HepG2 (cell line): ENCODE results near the gene CAMSAP3. TPM values are rescaled to one million over a fixed set of nuclear protein-coding genes. Genes with fewer than 3 reads are reported as not detected.

Source experiments
- ATAC-seq: fragments of 200-7000 bp; cut with Tn5 transposase; 3 replicates; pipeline ENCODE4 v1.9.1; 2020; ENCODE audit warnings: mild to moderate bottlenecking, moderate library complexity
- BruUV-seq: library from RNA; stranded (reverse); fragments of 400-500 nt; replicated peaks from 2 replicates; lab custom pipeline; 2021; lab: Mats Ljungman, UMichigan
- CTCF ChIA-PET: fragments of 300-600 bp; formaldehyde crosslinking; extraction: SDS; loops from one replicate; lab custom pipeline; 2021; ENCODE audit warnings: low total read pairs, inconsistent platforms, low intra/inter-chr PET ratio; lab: Yijun Ruan, JAX
- POLR2A ChIA-PET: fragments of 350-600 bp; sonication (Branson Sonifier 250); formaldehyde crosslinking; loops from one replicate; lab custom pipeline; 2020; ENCODE audit warnings: antibody characterized with exemption, inconsistent platforms; lab: Yijun Ruan, JAX
- DNase-seq: peaks from one replicate; pipeline ENCODE4 v3.0.0-alpha.2; 2015; ENCODE audit warnings: low spot score
- FAIRE-seq: peaks from 3 replicates; lab custom pipeline; 2011; peaks lifted over from hg19 to GRCh38; lab: Jason Lieb, UNC
- H2AFZ ChIP-seq: one replicate; pipeline ENCODE4 v1.6.1; 2011; ENCODE audit warnings: low read length, inconsistent platforms
- H3K27ac ChIP-seq: fragments of 300-600 bp; 3 replicates; pipeline ENCODE4 v1.8.0; 2011; ENCODE audit warnings: mixed run types, mild to moderate bottlenecking, mixed read lengths, low read length, inconsistent platforms; ENCODE audit not compliant: insufficient read depth; ENCODE audit errors: extremely low read length
- H3K27me3 ChIP-seq, 2 experiments: fragments of 200-600 bp in 1 of 2; 2 replicates in 1 of 2; 3 replicates in 1 of 2; pipeline versions ENCODE4 v1.6.0 to v1.8.0; 2011; ENCODE audit warnings: low read length in 2 of 2, mild to moderate bottlenecking in 2 of 2, moderate library complexity in 2 of 2, inconsistent platforms in 1 of 2; ENCODE audit not compliant: insufficient read depth in 2 of 2, control insufficient read depth in 1 of 2
- H3K36me3 ChIP-seq, 2 experiments: fragments of 200-600 bp in 1 of 2; replicated peaks in 1 of 2; 2 replicates in 1 of 2; 3 replicates in 1 of 2; pipeline versions ENCODE4 v1.5.1 to v1.8.0; 2011; ENCODE audit warnings: low read length in 2 of 2, inconsistent platforms in 1 of 2; ENCODE audit not compliant: insufficient read depth in 2 of 2, control insufficient read depth in 1 of 2
- H3K4me1 ChIP-seq: 2 replicates; pipeline ENCODE4 v1.5.1; 2012; ENCODE audit warnings: low read length, inconsistent platforms; ENCODE audit not compliant: insufficient read depth
- H3K4me2 ChIP-seq: 2 replicates; pipeline ENCODE4 v1.6.0; 2011; ENCODE audit warnings: low read depth, low read length, inconsistent platforms
- H3K4me3 ChIP-seq, 3 experiments: fragments of 200-600 bp in 1 of 3; sonication (generic), shearing (Covaris generic) in 1 of 3; replicated peaks in 1 of 3; 2 replicates each; pipeline ENCODE4 v1.5.1; 2011 to 2016; ENCODE audit warnings: low read length in 3 of 3, inconsistent platforms in 2 of 3, low read depth in 2 of 3, mild to moderate bottlenecking in 2 of 3, control low read depth in 1 of 3, mixed read lengths in 1 of 3; ENCODE audit not compliant: insufficient read depth in 1 of 3
- H3K79me2 ChIP-seq: one replicate; pipeline ENCODE4 v1.6.1; 2011; ENCODE audit warnings: low read length, inconsistent platforms; ENCODE audit not compliant: insufficient read depth
- H3K9ac ChIP-seq: 2 replicates; pipeline ENCODE4 v1.6.0; 2011; ENCODE audit warnings: mild to moderate bottlenecking, low read depth, low read length, inconsistent platforms; ENCODE audit not compliant: insufficient read depth
- H3K9me3 ChIP-seq: 2 replicates; pipeline ENCODE4 v1.5.1; 2012; ENCODE audit warnings: mild to moderate bottlenecking, low read length
- H4K20me1 ChIP-seq: 2 replicates; pipeline ENCODE4 v1.6.0; 2011; ENCODE audit warnings: inconsistent platforms, mild to moderate bottlenecking, low read length, moderate library complexity; ENCODE audit not compliant: insufficient read depth
- NFYB ChIP-seq: sonication (generic); formaldehyde crosslinking; IDR thresholded peaks from 2 replicates; pipeline ENCODE4 v1.4.0; 2020; ENCODE audit warnings: missing genetic modification reagents
- POLR2AphosphoS5 ChIP-seq: IDR thresholded peaks from 2 replicates; pipeline ENCODE4 v1.6.1; 2012; ENCODE audit warnings: low read depth, low read length
- RFX5 ChIP-seq: IDR thresholded peaks from 2 replicates; pipeline ENCODE4 v1.6.1; 2011; ENCODE audit warnings: low read depth, low read length, improper control_type of control experiment
- ZC3H4 ChIP-seq: sonication (generic); formaldehyde crosslinking; IDR thresholded peaks from 2 replicates; pipeline ENCODE4 v1.4.0; 2020; ENCODE audit warnings: missing genetic modification reagents, borderline replicate concordance
- WGBS: methylation state at CpG from one replicate; pipeline ENCODE4 v1.1.6; 2017; ENCODE audit warnings: low lambda C conversion rate; 5-methylcytosine and 5-hydroxymethylcytosine counted together
- in situ Hi-C: cut with HindIII; loops from 2 replicates; pipeline ENCODE4 v1.10.0; 2017; ENCODE audit warnings: low pct_unique_long_range_greater_than_20kb; ENCODE audit not compliant: extremely low pct_ligation_motif_present
- intact Hi-C: fragments of 100-400 bp; cut with micrococcal nuclease; formaldehyde crosslinking; loops from one replicate; pipeline ENCODE4 v1.10.0; 2022; ENCODE audit not compliant: unreplicated experiment
- polyA plus RNA-seq, 8 experiments: library from polyadenylated mRNA; depleted of rRNA in 3 of 8; stranded (reverse) in 7 of 8; unstranded in 1 of 8; fragments of >200 nt; fragmentation: Illumina TruSeq in 4 of 8; extraction: Trizol in 4 of 8; gene quantifications; 2 replicates each; pipeline versions ENCODE4 v1.2.1 to v1.2.3, GENCODE V29; 2011 to 2016; ENCODE audit warnings: low read depth in 4 of 8, missing spikeins in 1 of 8, mixed read lengths in 1 of 8; ENCODE audit not compliant: insufficient read depth in 1 of 8
- total RNA-seq, 5 experiments: library from RNA; depleted of rRNA; stranded (reverse); fragments of >200 nt; fragmentation: Illumina TruSeq; extraction: Trizol; gene quantifications; 2 replicates each; pipeline ENCODE4 v1.2.3, GENCODE V29; 2016; ENCODE audit warnings: low read depth in 1 of 5
- TF ChIP-seq, protein P1 (sequence below), 2 experiments: IDR thresholded peaks; 2 replicates each; pipeline ENCODE4 v1.6.1; 2011 to 2012; ENCODE audit warnings: low read length in 2 of 2, borderline replicate concordance in 1 of 2, low read depth in 1 of 2, mild to moderate bottlenecking in 1 of 2, moderate library complexity in 1 of 2

The CAMSAP3 gene
- total and polyA plus RNA-seq, 2 of the 13 experiments (the other 11 are each of a cell fraction or from before 2014, with no cell fraction given): 10.8 to 11.8 TPM

DNA sequence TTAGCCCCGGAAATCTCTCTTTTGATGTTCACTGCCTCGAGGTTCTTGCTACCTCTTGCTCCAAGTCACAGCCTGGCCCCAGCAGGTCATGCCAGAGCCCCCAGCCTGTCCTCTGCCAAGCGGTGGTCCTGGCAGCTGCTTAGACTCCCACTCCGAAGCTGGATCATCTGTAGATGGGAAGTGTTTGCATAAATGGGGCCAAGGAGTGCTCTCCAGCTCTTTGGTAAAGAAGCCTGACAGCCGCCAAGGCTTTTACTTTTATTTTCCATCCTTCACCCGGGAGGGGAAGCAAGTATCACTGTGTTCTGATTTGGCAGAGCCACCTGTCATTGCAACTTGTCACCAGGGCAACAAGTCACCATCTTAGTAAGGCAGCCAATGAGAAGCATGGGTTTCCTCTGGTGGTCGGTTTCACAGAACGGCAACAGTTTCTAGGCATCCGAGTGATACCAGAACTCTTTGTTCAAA lies 62.6 kb downstream of the CAMSAP3 start:
- Histone ChIP-seq H3K79me2 (no peaks in the 10 kb centered on the region), H3K4me1 (peaks cover 10% of the 10 kb centered on the region), H3K9ac (no peak overlapping the region), H3K4me3 (no peak overlapping the region), H3K9me3 (no peaks in the 10 kb centered on the region), H3K36me3 (no peaks in the 10 kb centered on the region), H4K20me1 (no peaks in the 10 kb centered on the region), H3K27me3 (no peaks in the 10 kb centered on the region; a peak in 2 of 5 replicates), H3K27ac (no peak overlapping the region), H2AFZ (no peak overlapping the region), H3K4me2 (no peak overlapping the region; the same call in 1 of the 2 replicates)
- in situ Hi-C loops (no loop called here), intact Hi-C loops (no loop called here)
- TF ChIP-seq POLR2AphosphoS5: no peak
- TF ChIP-seq, protein P1, sequence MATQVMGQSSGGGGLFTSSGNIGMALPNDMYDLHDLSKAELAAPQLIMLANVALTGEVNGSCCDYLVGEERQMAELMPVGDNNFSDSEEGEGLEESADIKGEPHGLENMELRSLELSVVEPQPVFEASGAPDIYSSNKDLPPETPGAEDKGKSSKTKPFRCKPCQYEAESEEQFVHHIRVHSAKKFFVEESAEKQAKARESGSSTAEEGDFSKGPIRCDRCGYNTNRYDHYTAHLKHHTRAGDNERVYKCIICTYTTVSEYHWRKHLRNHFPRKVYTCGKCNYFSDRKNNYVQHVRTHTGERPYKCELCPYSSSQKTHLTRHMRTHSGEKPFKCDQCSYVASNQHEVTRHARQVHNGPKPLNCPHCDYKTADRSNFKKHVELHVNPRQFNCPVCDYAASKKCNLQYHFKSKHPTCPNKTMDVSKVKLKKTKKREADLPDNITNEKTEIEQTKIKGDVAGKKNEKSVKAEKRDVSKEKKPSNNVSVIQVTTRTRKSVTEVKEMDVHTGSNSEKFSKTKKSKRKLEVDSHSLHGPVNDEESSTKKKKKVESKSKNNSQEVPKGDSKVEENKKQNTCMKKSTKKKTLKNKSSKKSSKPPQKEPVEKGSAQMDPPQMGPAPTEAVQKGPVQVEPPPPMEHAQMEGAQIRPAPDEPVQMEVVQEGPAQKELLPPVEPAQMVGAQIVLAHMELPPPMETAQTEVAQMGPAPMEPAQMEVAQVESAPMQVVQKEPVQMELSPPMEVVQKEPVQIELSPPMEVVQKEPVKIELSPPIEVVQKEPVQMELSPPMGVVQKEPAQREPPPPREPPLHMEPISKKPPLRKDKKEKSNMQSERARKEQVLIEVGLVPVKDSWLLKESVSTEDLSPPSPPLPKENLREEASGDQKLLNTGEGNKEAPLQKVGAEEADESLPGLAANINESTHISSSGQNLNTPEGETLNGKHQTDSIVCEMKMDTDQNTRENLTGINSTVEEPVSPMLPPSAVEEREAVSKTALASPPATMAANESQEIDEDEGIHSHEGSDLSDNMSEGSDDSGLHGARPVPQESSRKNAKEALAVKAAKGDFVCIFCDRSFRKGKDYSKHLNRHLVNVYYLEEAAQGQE (IDR thresholded peaks at IDR 0.05; ENCODE audit: borderline replicate concordance in 1 of 2, low read depth in 1 of 2, low read length in 2 of 2): no peak
- TF ChIP-seq NFYB (CRISPR knock-in tag): 0 out of 2 replicates have a peak, but pooled peaks have one; percentile 27
- TF ChIP-seq ZC3H4 (CRISPR knock-in tag): no peak
- TF ChIP-seq RFX5: 0 out of 2 replicates have a peak, but pooled peaks have one; percentile 30
- no peak for DNase-seq
- 16% methylated on average over 6 of the region's 9 CpGs for WGBS
- BruUV-seq: no TSS peak
- CTCF ChIA-PET: no interaction called here
- POLR2A ChIA-PET: no interaction called here
- ATAC-seq: no peak
- FAIRE-seq: no peak
